Measurements from ENCODE around the gene POU3F1. TPM values are rescaled to one million over a fixed set of nuclear protein-coding genes. Genes with fewer than 3 reads are reported as not detected.

POU3F1 gene
- total and polyA plus RNA-seq, 9 donors, result 0.04 to 0.53 (median 0.15) TPM; not detected in 4

DNA sequence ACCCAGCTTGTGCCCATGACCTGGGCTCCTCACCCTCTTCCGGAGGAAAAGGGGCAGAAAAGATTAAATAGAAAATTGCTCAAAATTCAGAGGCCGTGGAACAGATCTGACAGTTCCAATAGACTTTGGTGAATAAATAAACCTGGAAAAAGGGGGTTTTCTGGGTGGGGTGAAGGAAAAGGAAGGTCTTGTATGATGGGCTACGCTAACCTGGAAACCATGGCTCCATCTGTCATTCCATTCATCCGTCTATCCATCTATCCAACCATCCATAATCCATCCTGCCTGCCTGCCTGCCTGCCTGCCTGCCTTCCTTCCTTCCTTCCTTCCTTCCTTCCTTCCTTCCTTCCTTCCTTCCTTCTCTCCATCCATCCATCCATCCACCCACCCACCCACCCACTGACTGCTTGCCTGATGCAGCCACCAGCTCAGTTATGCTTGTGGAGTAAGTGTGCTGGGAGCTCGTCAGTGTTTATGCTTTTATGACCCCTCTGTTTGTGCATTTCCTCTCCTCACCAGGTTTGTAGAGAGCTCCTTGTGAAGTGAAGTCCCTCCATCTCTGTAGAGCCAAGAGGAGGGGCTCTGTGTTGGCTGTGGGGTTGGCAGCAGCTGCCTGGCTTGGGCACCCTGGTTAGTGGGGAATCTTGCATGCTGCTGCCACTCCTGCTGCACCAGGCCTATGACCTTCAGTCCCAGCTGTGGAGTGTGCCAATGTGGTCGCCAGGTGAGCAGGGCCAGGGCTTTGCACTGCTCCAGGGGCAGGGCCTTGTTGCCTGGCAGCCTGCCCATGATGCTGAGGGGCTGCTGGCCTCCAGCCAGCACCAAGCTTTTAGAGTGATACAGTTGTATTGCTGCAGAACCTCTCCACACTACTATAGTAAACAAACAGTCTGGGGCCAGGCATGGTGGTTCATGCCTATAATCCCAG lies 16.0 kb upstream of the POU3F1 start:
- no peaks in the 10 kb centered on the region for H3K4me1 ChIP-seq (ENCODE audit: insufficient read depth)
- no peak for DNase-seq

DNA sequence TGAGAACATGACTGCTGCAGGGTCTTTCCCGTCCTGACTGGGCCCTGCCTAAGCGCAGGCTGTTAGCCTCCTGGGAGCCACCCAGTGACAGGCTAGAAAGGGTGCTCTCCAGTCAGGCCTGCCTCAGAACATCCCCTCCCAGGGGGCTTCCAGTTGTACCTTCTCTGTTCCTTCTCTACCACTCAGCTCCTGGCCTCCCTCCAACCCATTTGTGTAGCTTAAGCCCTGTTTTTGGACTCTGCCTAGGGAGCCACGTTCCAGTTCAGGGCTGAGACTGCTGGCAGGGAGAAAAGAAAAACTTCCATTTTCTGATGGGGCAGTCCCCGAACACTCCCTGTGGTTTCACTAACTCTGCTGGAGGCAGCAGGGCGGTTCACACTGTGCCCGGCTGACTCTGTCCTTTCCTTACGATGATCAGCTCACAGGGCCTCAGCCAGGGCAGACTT lies 15.3 kb upstream of the POU3F1 start:
- 75 to 81% (median 76%) methylated on average over 7 of the region's 7 CpGs for WGBS, 3 donors
- Histone ChIP-seq H3K36me3 (no peaks in the 10 kb centered on the region), H3K4me1 (ENCODE audit: insufficient read depth) (no peaks in the 10 kb centered on the region), H3K9me3 (no peaks in the 10 kb centered on the region), H3K4me3 (no peak overlapping the region), H3K27ac (no peak overlapping the region), H3K27me3 (no peaks in the 10 kb centered on the region)
- intact Hi-C loops (cut with DNase I), result no loop called here
- DNase-seq, result no peak
- TF ChIP-seq POLR2A (IDR thresholded peaks at IDR 0.05) (no peak), EP300 (IDR thresholded peaks at IDR 0.05) (no peak)
- TF ChIP-seq, protein P1, sequence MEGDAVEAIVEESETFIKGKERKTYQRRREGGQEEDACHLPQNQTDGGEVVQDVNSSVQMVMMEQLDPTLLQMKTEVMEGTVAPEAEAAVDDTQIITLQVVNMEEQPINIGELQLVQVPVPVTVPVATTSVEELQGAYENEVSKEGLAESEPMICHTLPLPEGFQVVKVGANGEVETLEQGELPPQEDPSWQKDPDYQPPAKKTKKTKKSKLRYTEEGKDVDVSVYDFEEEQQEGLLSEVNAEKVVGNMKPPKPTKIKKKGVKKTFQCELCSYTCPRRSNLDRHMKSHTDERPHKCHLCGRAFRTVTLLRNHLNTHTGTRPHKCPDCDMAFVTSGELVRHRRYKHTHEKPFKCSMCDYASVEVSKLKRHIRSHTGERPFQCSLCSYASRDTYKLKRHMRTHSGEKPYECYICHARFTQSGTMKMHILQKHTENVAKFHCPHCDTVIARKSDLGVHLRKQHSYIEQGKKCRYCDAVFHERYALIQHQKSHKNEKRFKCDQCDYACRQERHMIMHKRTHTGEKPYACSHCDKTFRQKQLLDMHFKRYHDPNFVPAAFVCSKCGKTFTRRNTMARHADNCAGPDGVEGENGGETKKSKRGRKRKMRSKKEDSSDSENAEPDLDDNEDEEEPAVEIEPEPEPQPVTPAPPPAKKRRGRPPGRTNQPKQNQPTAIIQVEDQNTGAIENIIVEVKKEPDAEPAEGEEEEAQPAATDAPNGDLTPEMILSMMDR (IDR thresholded peaks at IDR 0.05), result no peak

More for the DNA sequence above, 16.0 kb upstream of the POU3F1 start:
- no peaks in the 10 kb centered on the region for H3K27me3 ChIP-seq
- no peaks in the 10 kb centered on the region for H3K9me3 ChIP-seq
- H3K36me3 ChIP-seq, result no peaks in the 10 kb centered on the region
- H3K27ac ChIP-seq, result no peak overlapping the region
- intact Hi-C loops (cut with DNase I), result no loop called here
- WGBS, 3 donors, result 82 to 94% (median 84%) methylated on average over 6 of the region's 6 CpGs
- no peak overlapping the region for H3K4me3 ChIP-seq
- no peak for TF ChIP-seq EP300 (IDR thresholded peaks at IDR 0.05)
- TF ChIP-seq, protein P1 (IDR thresholded peaks at IDR 0.05), result no peak
- no peak for TF ChIP-seq POLR2A (IDR thresholded peaks at IDR 0.05)

DNA sequence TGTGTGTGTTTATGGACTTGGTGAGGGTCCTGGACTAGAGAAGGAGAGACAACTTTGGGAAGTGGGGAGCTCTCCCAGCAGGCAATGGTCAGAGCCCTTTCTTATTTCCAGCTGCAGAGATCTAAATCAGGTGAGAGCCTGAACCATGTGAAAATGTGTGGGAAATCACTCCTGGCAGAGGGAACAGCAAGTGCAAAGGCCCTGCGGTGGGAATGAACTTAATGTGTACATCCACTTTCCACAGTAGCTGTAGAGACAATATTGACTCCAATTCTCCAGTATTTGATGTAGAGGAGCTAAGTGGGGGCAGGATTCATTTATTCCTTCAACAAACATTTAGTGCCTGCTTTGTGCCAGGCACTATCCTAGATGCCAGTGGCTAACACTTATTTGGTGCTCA lies 14.7 kb upstream of the POU3F1 start:
- no peaks in the 10 kb centered on the region for H3K9me3 ChIP-seq
- TF ChIP-seq POLR2A (IDR thresholded peaks at IDR 0.05) (no peak), EP300 (IDR thresholded peaks at IDR 0.05) (no peak)
- TF ChIP-seq, protein P1 (IDR thresholded peaks at IDR 0.05), result no peak
- WGBS, 3 donors, result 93 to 100% (median 96%) methylated on average over 1 of the region's 1 CpG
- DNase-seq, result no peak
- H3K27me3 ChIP-seq, result no peaks in the 10 kb centered on the region
- no peak overlapping the region for H3K4me3 ChIP-seq
- no peaks in the 10 kb centered on the region for H3K4me1 ChIP-seq (ENCODE audit: insufficient read depth)
- intact Hi-C loops (cut with DNase I), result no loop called here
- H3K36me3 ChIP-seq, result no peaks in the 10 kb centered on the region
- no peak overlapping the region for H3K27ac ChIP-seq

DNA sequence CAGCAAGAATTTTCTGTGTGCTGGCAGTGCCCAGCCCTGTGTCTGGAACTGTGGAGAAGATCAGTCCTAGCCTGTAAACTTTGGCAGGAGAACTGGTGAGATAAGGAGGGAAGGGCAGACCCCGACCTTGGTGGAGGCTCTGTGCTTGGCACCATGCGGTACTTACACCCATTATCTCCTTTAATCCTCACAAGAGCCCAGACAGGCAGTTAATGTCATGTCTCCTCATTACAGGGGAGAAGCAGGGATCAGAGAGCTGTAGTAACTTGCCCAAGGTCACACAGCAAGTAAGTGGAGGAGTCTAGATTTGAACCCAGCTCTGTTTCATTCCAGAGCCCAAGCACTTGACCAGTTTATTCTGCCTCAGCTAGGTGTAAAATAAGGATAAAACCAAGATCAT lies 13.9 kb upstream of the POU3F1 start:
- H3K36me3 ChIP-seq, result no peaks in the 10 kb centered on the region
- intact Hi-C loops (cut with DNase I), result no loop called here
- no peak for DNase-seq
- H3K27ac ChIP-seq, result no peak overlapping the region
- no peaks in the 10 kb centered on the region for H3K4me1 ChIP-seq (ENCODE audit: insufficient read depth)
- 47 to 63% (median 57%) methylated on average over 2 of the region's 2 CpGs for WGBS, 3 donors
- no peak overlapping the region for H3K4me3 ChIP-seq
- no peaks in the 10 kb centered on the region for H3K9me3 ChIP-seq
- TF ChIP-seq EP300 (IDR thresholded peaks at IDR 0.05) (no peak), POLR2A (IDR thresholded peaks at IDR 0.05) (no peak)
- TF ChIP-seq, protein P1 (IDR thresholded peaks at IDR 0.05), result no peak
- no peaks in the 10 kb centered on the region for H3K27me3 ChIP-seq

Measured in ovary (tissue), 9 donors.